ENCODE measurements around the gene SAE1.

DNA sequence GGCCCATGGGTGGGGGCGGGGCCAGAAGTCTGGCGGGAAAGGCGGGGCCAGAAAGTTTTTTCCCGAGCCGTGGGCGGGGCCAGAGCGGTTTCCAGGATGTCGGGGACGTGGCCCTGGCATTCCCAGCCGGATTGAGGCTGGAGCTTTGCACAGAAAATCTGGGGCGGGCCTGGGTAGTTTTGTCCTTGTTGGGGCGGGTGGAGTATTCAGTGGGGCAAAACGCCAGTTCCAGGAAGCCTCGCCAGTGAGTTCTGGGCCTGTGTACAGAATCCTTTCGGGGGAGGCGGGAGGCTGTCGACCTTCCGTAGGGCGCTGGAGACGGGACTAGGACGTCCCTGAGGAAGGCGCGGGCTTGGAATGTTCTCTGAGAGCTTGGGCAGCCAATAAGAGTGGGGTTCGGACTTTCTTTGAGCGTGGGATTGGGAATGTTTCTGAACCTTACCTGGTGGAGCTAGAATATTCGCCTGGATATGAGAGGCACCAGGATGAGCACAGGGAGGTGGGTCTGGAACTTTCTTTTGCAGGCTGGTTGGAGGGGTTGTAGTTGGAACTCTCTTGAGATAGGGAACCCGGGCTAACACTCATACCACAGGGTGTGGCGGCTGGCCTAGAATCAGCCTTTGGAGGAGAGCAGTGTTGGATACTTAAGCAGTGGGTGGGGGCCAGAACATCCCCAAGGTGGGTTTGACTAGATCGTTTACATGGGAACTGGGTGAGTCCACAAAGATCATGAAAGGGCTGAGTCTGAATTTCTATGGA, 127.0 kb downstream of the SAE1 start:
- TF ChIP-seq ZC3H11A (IDR thresholded peaks at IDR 0.05) = no peak
- TF ChIP-seq, protein P1, sequence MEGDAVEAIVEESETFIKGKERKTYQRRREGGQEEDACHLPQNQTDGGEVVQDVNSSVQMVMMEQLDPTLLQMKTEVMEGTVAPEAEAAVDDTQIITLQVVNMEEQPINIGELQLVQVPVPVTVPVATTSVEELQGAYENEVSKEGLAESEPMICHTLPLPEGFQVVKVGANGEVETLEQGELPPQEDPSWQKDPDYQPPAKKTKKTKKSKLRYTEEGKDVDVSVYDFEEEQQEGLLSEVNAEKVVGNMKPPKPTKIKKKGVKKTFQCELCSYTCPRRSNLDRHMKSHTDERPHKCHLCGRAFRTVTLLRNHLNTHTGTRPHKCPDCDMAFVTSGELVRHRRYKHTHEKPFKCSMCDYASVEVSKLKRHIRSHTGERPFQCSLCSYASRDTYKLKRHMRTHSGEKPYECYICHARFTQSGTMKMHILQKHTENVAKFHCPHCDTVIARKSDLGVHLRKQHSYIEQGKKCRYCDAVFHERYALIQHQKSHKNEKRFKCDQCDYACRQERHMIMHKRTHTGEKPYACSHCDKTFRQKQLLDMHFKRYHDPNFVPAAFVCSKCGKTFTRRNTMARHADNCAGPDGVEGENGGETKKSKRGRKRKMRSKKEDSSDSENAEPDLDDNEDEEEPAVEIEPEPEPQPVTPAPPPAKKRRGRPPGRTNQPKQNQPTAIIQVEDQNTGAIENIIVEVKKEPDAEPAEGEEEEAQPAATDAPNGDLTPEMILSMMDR (IDR thresholded peaks at IDR 0.05) = no peak
